Thyroid gland (tissue), 4 donors: Measurements from ENCODE around the gene MRPL12. TPM values are rescaled to one million over a fixed set of nuclear protein-coding genes. Genes with fewer than 3 reads are reported as not detected.

Source experiments
- DNase-seq, 2 donors: peaks; one replicate each; pipeline ENCODE4 v3.0.0-alpha.2; 2019
- H3K27ac ChIP-seq, 3 donors: fragments of 200-600 bp; sonication (generic); 1 replicate in 2 of 3; 2 replicates in 1 of 3; pipeline ENCODE4 v1.5.1; 2016 to 2019; ENCODE audit warnings: mild to moderate bottlenecking in 1 of 3, moderate library complexity in 1 of 3
- H3K27me3 ChIP-seq: fragments of 200-600 bp; sonication (generic); one replicate; pipeline ENCODE4 v1.5.1; 2019
- H3K36me3 ChIP-seq, 2 donors: fragments of 200-600 bp; sonication (generic); one replicate each; pipeline ENCODE4 v1.5.1; 2016 to 2019
- H3K4me1 ChIP-seq, 2 donors: fragments of 200-600 bp; sonication (generic); one replicate each; pipeline ENCODE4 v1.5.1; 2017 to 2019
- H3K4me3 ChIP-seq, 3 donors: fragments of 200-600 bp; sonication (generic); replicated peaks in 1 of 3; 1 replicate in 2 of 3; 2 replicates in 1 of 3; pipeline ENCODE4 v1.5.1; 2016; ENCODE audit warnings: mild to moderate bottlenecking in 1 of 3
- H3K9me3 ChIP-seq: fragments of 200-600 bp; sonication (generic); one replicate; pipeline ENCODE4 v1.5.1; 2017
- CTCF ChIP-seq, 6 experiments: fragments of 200-600 bp in 3 of 6; fragments of 450-650 bp in 3 of 6; sonication (generic) in 3 of 6; IDR thresholded peaks; one replicate each; pipeline ENCODE4 v1.5.1; 2016 to 2019; ENCODE audit warnings: antibody characterized with exemption in 6 of 6, mild to moderate bottlenecking in 2 of 6, inconsistent platforms in 1 of 6, moderate library complexity in 1 of 6
- POLR2A ChIP-seq, 2 donors: fragments of 450-650 bp; IDR thresholded peaks; one replicate each; pipeline ENCODE4 v1.6.1; 2017; ENCODE audit warnings: antibody characterized with exemption in 2 of 2, mild to moderate bottlenecking in 2 of 2, moderate library complexity in 1 of 2
- WGBS, 2 donors: methylation state at CpG; one replicate each; pipeline ENCODE4 v1.1.5; 2017; 5-methylcytosine and 5-hydroxymethylcytosine counted together
- intact Hi-C: fragments of 100-400 bp; cut with DNase I; formaldehyde crosslinking; loops from one replicate; pipeline ENCODE4 v1.15.1; 2023
- total RNA-seq, 4 donors: library from RNA; depleted of rRNA; stranded (reverse); fragments of >200 nt; gene quantifications; one replicate each; pipeline ENCODE4 v1.2.3, GENCODE V29; 2016

MRPL12 gene
- total RNA-seq, 4 donors from 2014 or later: 30.7 to 89.3 (median 46.4) TPM

DNA sequence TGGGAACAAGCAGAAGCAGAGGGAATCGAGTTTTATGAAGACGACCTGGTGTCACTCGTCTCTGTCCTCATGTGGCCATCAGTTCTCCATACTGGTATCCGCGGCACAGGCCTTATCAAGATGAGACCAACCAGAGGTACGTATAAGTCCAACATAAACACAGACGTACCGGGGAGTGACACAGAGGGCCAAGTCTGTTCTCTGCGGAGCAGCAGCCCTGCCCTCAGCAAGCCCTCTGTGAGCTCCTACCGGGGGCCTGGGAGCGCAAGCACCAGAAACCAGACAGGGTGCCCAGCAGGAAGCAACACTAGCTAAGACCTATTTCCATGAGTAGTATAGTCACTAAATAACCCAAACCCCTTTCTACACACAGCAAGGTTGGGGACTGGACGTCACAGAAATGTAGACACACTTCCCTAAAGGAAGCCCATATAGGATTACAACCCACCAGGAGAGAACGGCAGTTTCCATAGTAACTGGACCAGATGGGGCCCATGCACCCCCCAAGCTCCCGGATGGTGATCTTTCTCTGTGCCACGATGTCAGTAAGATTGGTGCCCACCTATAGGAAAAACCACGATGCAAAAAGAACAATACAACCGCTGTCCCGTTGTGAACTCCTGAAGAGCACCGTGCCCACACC is 20.5 kb upstream of the MRPL12 start:
- H3K36me3 ChIP-seq: peaks cover 16 to 17% of the 10 kb centered on the region in 2 donors
- no peaks in the 10 kb centered on the region for H3K9me3 ChIP-seq
- H3K27ac ChIP-seq: no peak overlapping the region
- H3K4me1 ChIP-seq: peaks cover 19 to 26% of the 10 kb centered on the region in 2 donors
- intact Hi-C loops: no loop called here
- DNase-seq: no peak
- peak overlapping the region; percentile 44 to 72 (median 70) for H3K4me3 ChIP-seq
- 45 to 49% methylated on average over 18 of the region's 19 CpGs for WGBS, 2 donors
- TF ChIP-seq CTCF (IDR thresholded peaks at IDR 0.05) (no peak), POLR2A (IDR thresholded peaks at IDR 0.05) (no peak)
- H3K27me3 ChIP-seq: no peaks in the 10 kb centered on the region

GRCh38 chr17:81683208-81683583 is 20.0 kb upstream of the MRPL12 start:
- no peaks in the 10 kb centered on the region for H3K9me3 ChIP-seq
- TF ChIP-seq CTCF (IDR thresholded peaks at IDR 0.05): no peak
- TF ChIP-seq POLR2A (IDR thresholded peaks at IDR 0.05): no peak
- H3K27me3 ChIP-seq: no peaks in the 10 kb centered on the region
- DNase-seq: no peak
- H3K36me3 ChIP-seq: peaks cover 21 to 22% of the 10 kb centered on the region in 2 donors
- peak overlapping the region; percentile 44 to 72 (median 70) for H3K4me3 ChIP-seq
- 0 to 3% methylated on average over 6 to 7 of the region's 37 CpGs for WGBS, 2 donors
- intact Hi-C loops: no loop called here
- H3K4me1 ChIP-seq: peaks cover 19 to 26% of the 10 kb centered on the region in 2 donors
- peak overlapping the region in 2 of 3 donors; percentile 39 to 88 for H3K27ac ChIP-seq

DNA sequence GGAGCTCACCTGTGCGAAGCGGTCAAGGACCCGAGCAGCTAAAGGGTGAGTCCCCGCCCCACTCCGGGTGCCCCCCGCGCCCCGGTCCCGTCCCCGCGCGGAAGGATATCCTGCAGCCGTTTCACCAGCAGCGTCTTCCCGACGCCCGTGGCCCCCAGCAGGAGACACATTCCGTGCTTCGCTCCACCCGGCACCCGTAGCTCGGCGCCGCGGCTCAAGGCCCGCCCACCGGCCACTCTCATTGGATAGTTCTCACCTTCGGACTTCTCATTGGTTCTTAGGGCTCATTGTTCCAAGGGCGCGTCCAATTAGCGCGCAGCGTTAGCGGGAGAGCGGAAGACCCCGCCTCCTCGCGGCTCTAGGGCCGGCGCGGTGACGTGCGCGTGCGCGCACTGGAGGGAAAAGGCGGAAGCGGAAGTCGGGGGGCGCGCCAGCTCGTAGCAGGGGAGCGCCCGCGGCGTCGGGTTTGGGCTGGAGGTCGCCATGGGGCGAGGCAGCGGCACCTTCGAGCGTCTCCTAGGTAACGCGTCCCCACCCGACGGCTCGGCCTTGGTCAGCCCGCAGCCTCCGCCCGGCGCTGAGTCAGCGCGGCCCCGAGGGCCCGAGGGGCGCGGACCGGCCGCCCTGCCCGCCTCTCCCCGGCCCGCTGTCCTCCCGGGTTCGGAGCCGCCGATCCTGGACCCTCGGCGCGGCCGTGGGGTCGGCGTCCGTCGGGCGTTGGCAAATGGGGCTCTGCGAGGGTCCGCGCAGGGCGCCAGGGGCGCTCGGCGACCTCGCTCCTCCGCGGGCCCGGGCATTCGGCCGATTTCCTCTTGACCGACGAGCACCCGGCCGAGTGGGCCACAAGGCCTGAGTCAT is 19.4 kb upstream of the MRPL12 start, which contains the start of the genes ARL16 and HGS:
TSS of gene ARL16 (minus strand) at position 214 of the 858 bp plus-strand sequence. CDS start at position 170, 44 bp downstream.
TSS of gene HGS (plus strand) at position 428 of the 858 bp plus-strand sequence. CDS start at position 484, 56 bp downstream.
- H3K4me3 ChIP-seq: peak within 1 kb of the TSS; percentile 44 to 81 (median 72)
- peak in 1 of 2 donors; percentile 71 for TF ChIP-seq POLR2A (IDR thresholded peaks at IDR 0.05)
- TF ChIP-seq CTCF (IDR thresholded peaks at IDR 0.05): no peak
- no peaks in the 10 kb centered on the region for H3K9me3 ChIP-seq
- WGBS, 2 donors: 0% methylated on average over 1 to 27 of the region's 112 CpGs
- H3K27ac ChIP-seq: peak within 1 kb of the TSS in 2 of 3 donors; percentile 55 to 88
- no peaks in the 10 kb centered on the region for H3K27me3 ChIP-seq
- intact Hi-C loops: no loop called here
- peaks cover 27 to 29% of the 10 kb centered on the region in 2 donors for H3K36me3 ChIP-seq
- peak; percentile 97 to 98 for DNase-seq
- peaks cover 19 to 26% of the 10 kb centered on the region in 2 donors for H3K4me1 ChIP-seq

DNA sequence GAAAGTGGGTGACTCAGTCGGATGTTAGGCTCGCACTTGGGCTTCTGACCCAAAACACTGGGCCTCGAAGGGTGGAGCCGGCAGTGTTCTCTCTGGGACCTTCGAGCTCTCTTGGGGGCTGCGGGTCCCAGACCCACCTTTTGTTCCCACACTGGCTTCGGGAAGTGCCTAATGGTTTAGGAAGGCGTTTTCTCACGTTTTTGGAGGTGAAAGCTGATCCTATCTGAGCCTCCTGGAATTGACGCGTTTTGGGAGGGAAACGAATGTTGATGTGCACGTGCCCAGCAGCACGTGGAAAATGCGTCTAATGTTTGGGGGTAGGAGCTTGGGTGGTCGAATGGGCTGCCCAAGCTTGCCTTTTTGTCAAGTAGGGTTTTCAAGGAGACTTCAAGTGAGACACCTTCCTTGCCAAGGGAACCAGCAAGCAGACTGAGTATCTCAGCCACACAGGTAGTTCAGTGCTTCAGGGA is 18.7 kb upstream of the MRPL12 start:
- Histone ChIP-seq H3K27me3 (no peaks in the 10 kb centered on the region), H3K9me3 (no peaks in the 10 kb centered on the region), H3K4me1 (peaks cover 19 to 26% of the 10 kb centered on the region in 2 donors), H3K27ac (peak overlapping the region in 2 of 3 donors; percentile 25 to 55), H3K36me3 (peaks cover 34 to 35% of the 10 kb centered on the region in 2 donors), H3K4me3 (peak overlapping the region; percentile 44 to 81 (median 72))
- intact Hi-C loops: no loop called here
- WGBS, 2 donors: 4 to 8% methylated on average over 8 to 15 of the region's 16 CpGs
- no peak for TF ChIP-seq POLR2A (IDR thresholded peaks at IDR 0.05)
- no peak for TF ChIP-seq CTCF (IDR thresholded peaks at IDR 0.05)
- no peak for DNase-seq
